NK-92 treated with Interleukin-12 subunit alpha and Interleukin-12 subunit beta, amount 100 ng/mL, for 24 hours (cell line): ENCODE results near the gene KLC3.

ENCODE experiments used
- DNase-seq: peaks from one replicate; lab custom pipeline; 2025; lab: John Stamatoyannopoulos, UW

Gene KLC3

GRCh38 chr19:45376045-45376724 lies 35.6 kb downstream of the KLC3 start:
- DNase-seq: no peak

- no peak for DNase-seq
Measured at GRCh38 chr19:45380107-45380506, 39.6 kb downstream of the KLC3 start.

GRCh38 chr19:45382426-45382825 lies 41.9 kb downstream of the KLC3 start:
- DNase-seq: no peak

- DNase-seq: no peak
Measured at GRCh38 chr19:45385392-45386221, 45.1 kb downstream of the KLC3 start.

- DNase-seq: no peak
Measured at GRCh38 chr19:45391346-45391745, 50.8 kb downstream of the KLC3 start.

GRCh38 chr19:45391871-45392665 lies 51.5 kb downstream of the KLC3 start:
- DNase-seq: no peak

- DNase-seq: no peak
Measured at GRCh38 chr19:45395821-45396617, 55.5 kb downstream of the KLC3 start.

GRCh38 chr19:45400192-45400591 lies 59.6 kb downstream of the KLC3 start:
- no peak for DNase-seq
